GM12878 (cell line): ENCODE measurements around the gene NEMF. TPM values are rescaled to one million over a fixed set of nuclear protein-coding genes. Genes with fewer than 3 reads are reported as not detected.

Experiments
- ATAC-seq: fragments of 200-7000 bp; cut with Tn5 transposase; 3 replicates; pipeline ENCODE4 v1.9.1; 2020; ENCODE audit warnings: mild to moderate bottlenecking, moderate library complexity
- BruUV-seq: library from RNA; stranded (reverse); fragments of 400-500 nt; replicated peaks from 2 replicates; lab custom pipeline; 2021; lab: Mats Ljungman, UMichigan
- CTCF ChIA-PET: fragments of 300-600 bp; sonication (Branson Sonifier 250); formaldehyde crosslinking; extraction: SDS; loops from one replicate; lab custom pipeline; 2021; ENCODE audit warnings: inconsistent platforms; lab: Yijun Ruan, JAX
- POLR2A ChIA-PET: fragments of 350-600 bp; formaldehyde crosslinking; extraction: SDS; loops from one replicate; lab custom pipeline; 2021; ENCODE audit warnings: inconsistent platforms; lab: Charles Lee
- RAD21 ChIA-PET: fragments of 300-600 bp; sonication (Branson Sonifier 250); formaldehyde crosslinking; loops from one replicate; lab custom pipeline; 2023; ENCODE audit warnings: antibody characterized with exemption; ENCODE audit not compliant: unreplicated experiment; lab: Charles Lee
- SMC1A ChIA-PET: fragments of 300-600 bp; sonication (Branson Sonifier 250); formaldehyde crosslinking; loops from one replicate; lab custom pipeline; 2023; ENCODE audit not compliant: unreplicated experiment, uncharacterized antibody; lab: Charles Lee
- DNase-seq: peaks from one replicate; pipeline ENCODE4 v3.0.0-alpha.2; 2011; ENCODE audit warnings: low read depth, low spot score
- FAIRE-seq: peaks from 3 replicates; lab custom pipeline; 2011; peaks lifted over from hg19 to GRCh38; lab: Jason Lieb, UNC
- H2AFZ ChIP-seq: 2 replicates; pipeline ENCODE4 v1.6.0; 2011; ENCODE audit warnings: low read depth, low read length, control low read depth; ENCODE audit not compliant: control insufficient read depth
- H3K27ac ChIP-seq: 2 replicates; pipeline ENCODE4 v1.5.1; 2011; ENCODE audit warnings: control low read depth; ENCODE audit not compliant: control insufficient read depth, insufficient read depth
- H3K27me3 ChIP-seq, 2 experiments: replicated peaks in 1 of 2; 2 replicates each; pipeline versions ENCODE4 v1.6.0 to v1.6.1; 2011; ENCODE audit warnings: low read length in 1 of 2; ENCODE audit not compliant: control insufficient read depth in 2 of 2, insufficient read depth in 2 of 2
- H3K36me3 ChIP-seq, 2 experiments: 2 replicates each; pipeline ENCODE4 v1.5.1; 2011; ENCODE audit warnings: low read length in 1 of 2; ENCODE audit not compliant: control insufficient read depth in 2 of 2, insufficient read depth in 2 of 2
- H3K4me1 ChIP-seq: 2 replicates; pipeline ENCODE4 v1.6.1; 2011; ENCODE audit warnings: mild to moderate bottlenecking, low read length, moderate library complexity, mixed read lengths; ENCODE audit not compliant: control insufficient read depth, insufficient read depth
- H3K4me2 ChIP-seq: 2 replicates; pipeline ENCODE4 v1.6.0; 2011; ENCODE audit warnings: control low read depth; ENCODE audit not compliant: control insufficient read depth, insufficient read depth
- H3K4me3 ChIP-seq: fragments of 200-600 bp; sonication (generic); 2 replicates; pipeline ENCODE4 v1.5.1; 2016
- H3K79me2 ChIP-seq: 2 replicates; pipeline ENCODE4 v1.6.0; 2011; ENCODE audit warnings: low read length; ENCODE audit not compliant: control insufficient read depth, insufficient read depth
- H3K9ac ChIP-seq: 2 replicates; pipeline ENCODE4 v1.8.0; 2011; ENCODE audit warnings: low read length, control low read depth, mixed read lengths; ENCODE audit not compliant: control insufficient read depth, insufficient read depth
- H3K9me3 ChIP-seq: replicated peaks from 3 replicates; pipeline ENCODE4 v1.5.1; 2011; ENCODE audit warnings: mild to moderate bottlenecking, low read length; ENCODE audit not compliant: control insufficient read depth, insufficient read depth
- H4K20me1 ChIP-seq: 2 replicates; pipeline ENCODE4 v1.6.0; 2011; ENCODE audit not compliant: control insufficient read depth, insufficient read depth
- NR2C1 ChIP-seq: fragments of 450-650 bp; IDR thresholded peaks from 2 replicates; pipeline ENCODE4 v1.6.1; 2017; ENCODE audit warnings: antibody characterized with exemption, mild to moderate bottlenecking, moderate library complexity
- NRF1 ChIP-seq: conservative IDR thresholded peaks from 2 replicates; pipeline ENCODE4 v1.6.1; 2011; ENCODE audit warnings: mild to moderate bottlenecking, low read depth, low read length, improper control_type of control experiment
- POLR2A ChIP-seq: IDR thresholded peaks from 2 replicates; pipeline ENCODE4 v1.6.1; 2011; ENCODE audit warnings: low read depth, mild to moderate bottlenecking, low read length
- ZNF274 ChIP-seq: IDR thresholded peaks from one replicate; pipeline ENCODE4 v1.8.0; 2011; ENCODE audit not compliant: insufficient read length, insufficient read depth
- whole genome bisulfite sequencing: methylation state at CpG from one replicate; pipeline ENCODE4 v1.1.6; 2016; ENCODE audit warnings: low lambda C conversion rate; ENCODE audit not compliant: insufficient replicate concordance, insufficient coverage; ENCODE audit errors: missing lambda C conversion rate; 5-methylcytosine and 5-hydroxymethylcytosine counted together
- in situ Hi-C: fragments of 300-500 bp; cut with MboI; formaldehyde crosslinking; loops from 9 replicates; pipeline ENCODE4 v1.14.3; 2018; ENCODE audit warnings: mixed read lengths
- intact Hi-C: fragments of 100-400 bp; cut with micrococcal nuclease; formaldehyde crosslinking; loops from one replicate; pipeline ENCODE4 v1.14.2; 2022; ENCODE audit not compliant: unreplicated experiment
- polyA plus RNA-seq, 11 experiments: library from polyadenylated mRNA; depleted of rRNA in 4 of 11; unstranded in 6 of 11; stranded (reverse) in 5 of 11; fragments of >200 nt; fragmentation: Nextera tagmentation in 4 of 11; fragmentation: Illumina TruSeq in 1 of 11; extraction: Ambion mirVana in 4 of 11; extraction: Trizol in 1 of 11; gene quantifications; 1 replicate in 1 of 11; 2 replicates in 10 of 11; pipeline versions ENCODE4 v1.2.1 to v1.2.3, GENCODE V29; 2011 to 2016; ENCODE audit warnings: inconsistent platforms in 2 of 11, missing spikeins in 2 of 11, low read depth in 1 of 11
- total RNA-seq, 4 experiments: library from RNA; depleted of rRNA in 3 of 4; stranded (reverse); fragments of >200 nt in 3 of 4; fragmentation: Illumina TruSeq in 1 of 4; extraction: Trizol in 1 of 4; gene quantifications; 2 replicates each; pipeline versions ENCODE4 v1.2.1 to v1.2.3, GENCODE V29; 2013 to 2021

NEMF gene
- total and polyA plus RNA-seq, 10 of the 15 experiments (the other 5 are each of a cell fraction or from before 2014, with no cell fraction given) = 31.5 to 80.1 (median 61.1) TPM

GRCh38 chr14:49853158-49853477, 530 bp upstream of the NEMF start:
- Histone ChIP-seq H3K27ac (peak overlapping the region; percentile 88), H3K9ac (peak overlapping the region; percentile 81), H3K4me3 (peak overlapping the region; percentile 97), H4K20me1 (no peaks in the 10 kb centered on the region), H3K9me3 (no peaks in the 10 kb centered on the region), H3K4me2 (peak overlapping the region; percentile 96), H3K4me1 (peaks cover 3% of the 10 kb centered on the region; the same call in 1 of the 2 replicates), H3K79me2 (peaks cover 35% of the 10 kb centered on the region), H3K36me3 (peaks cover 0 to 5% of the 10 kb centered on the region in 2 experiments; a peak in 1 of 4 replicates), H2AFZ (peak overlapping the region; percentile 98), H3K27me3 (no peaks in the 10 kb centered on the region)
- FAIRE-seq = no peak
- peak; percentile 29 for ATAC-seq
- ChIA-PET SMC1A (interaction anchor here (1.0 to 4.9 kb wide), 21 partner anchors 12 to 679 kb away, joined by 3 to 91 read pairs (median 5); partner anchors contain the start of gene RPS29), POLR2A (interaction anchor here (0.7 to 4.4 kb wide), 11 partner anchors 9 to 458 kb away, joined by 3 to 54 read pairs (median 4); partner anchors contain the start of genes KLHDC2, L2HGDH and VCPKMT), CTCF (interaction anchor here (0.6 to 10.5 kb wide), 38 partner anchors 12 to 798 kb away, joined by 3 to 196 read pairs (median 4); partner anchors contain the start of genes DNAAF2, MGAT2 and VCPKMT), RAD21 (interaction anchor here (1.0 to 4.4 kb wide), 15 partner anchors 9 to 391 kb away, joined by 3 to 55 read pairs (median 9); partner anchors contain the start of genes DNAAF2 and KLHDC2)
- intact Hi-C loops = loop anchor here (2.0 kb wide), 2 partner anchors 218 to 680 kb away; partner anchors contain the start of genes DNAAF2 and MAP4K5
- in situ Hi-C loops = loop anchor here (5.0 kb wide), 1 partner anchor 679 kb away; the partner anchor contains the start of gene MAP4K5
- no peak for DNase-seq
- 1% methylated on average over 14 of the region's 14 CpGs for WGBS
- TF ChIP-seq POLR2A = no peak
- BruUV-seq = no TSS peak

DNA sequence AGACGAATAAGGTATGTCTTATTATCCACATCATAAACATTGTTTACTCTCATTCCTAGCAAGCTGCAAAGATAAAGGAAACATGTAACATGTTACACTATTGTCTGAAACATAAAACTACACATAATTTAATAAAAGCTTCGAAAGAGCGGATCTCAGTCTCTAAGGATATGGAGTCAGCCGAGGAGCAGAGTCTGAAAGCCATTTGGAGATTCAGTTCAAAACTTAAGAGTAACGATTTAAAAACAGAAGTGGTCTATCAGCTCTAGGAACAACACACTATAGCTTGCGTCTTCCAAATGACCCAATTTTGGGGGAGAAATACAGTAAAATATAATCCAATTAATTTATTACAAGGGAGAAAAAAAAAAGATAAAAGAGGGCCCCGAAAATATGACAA, 775 bp downstream of the NEMF start:
- in situ Hi-C loops = loop anchor here (5.0 kb wide), 1 partner anchor 680 kb away; the partner anchor contains the start of gene MAP4K5
- Histone ChIP-seq H3K9ac (peak overlapping the region; percentile 81), H2AFZ (no peak overlapping the region; the same call in 1 of the 2 replicates), H3K9me3 (no peaks in the 10 kb centered on the region), H3K27ac (peak overlapping the region; percentile 88), H3K4me2 (peak overlapping the region; percentile 96), H3K4me3 (peak overlapping the region; percentile 97), H3K79me2 (peaks cover 35% of the 10 kb centered on the region), H3K36me3 (peaks cover 0 to 5% of the 10 kb centered on the region in 2 experiments; a peak in 1 of 4 replicates), H4K20me1 (no peaks in the 10 kb centered on the region), H3K4me1 (no peaks in the 10 kb centered on the region), H3K27me3 (no peaks in the 10 kb centered on the region)
- ChIA-PET SMC1A (interaction anchor here (0.5 to 4.9 kb wide), 33 partner anchors 12 to 1007 kb away, joined by 3 to 91 read pairs (median 4); partner anchors contain the start of genes KLHDC2, LRR1 and RPS29), CTCF (interaction anchor here (0.7 to 10.5 kb wide), 40 partner anchors 9 to 1009 kb away, joined by 3 to 196 read pairs (median 5); partner anchors contain the start of genes CDKL1, DNAAF2 and RPL36AL), POLR2A (interaction anchor here (0.6 to 4.4 kb wide), 18 partner anchors 9 to 460 kb away, joined by 3 to 54 read pairs (median 4); partner anchors contain the start of genes DNAAF2, L2HGDH, MGAT2 and RPL36AL), RAD21 (interaction anchor here (0.6 to 4.4 kb wide), 21 partner anchors 9 to 886 kb away, joined by 3 to 55 read pairs (median 7); partner anchors contain the start of genes ARF6, DNAAF2, KLHDC2 and SOS2)
- DNase-seq (no peak), FAIRE-seq (no peak), ATAC-seq (no peak)
- BruUV-seq = no TSS peak
- WGBS = 1% methylated on average over 7 of the region's 7 CpGs
- TF ChIP-seq NRF1 = no peak
- TF ChIP-seq NR2C1 = no peak
- TF ChIP-seq ZNF274 = no peak
- intact Hi-C loops = loop anchor here (2.0 kb wide), 2 partner anchors 217 to 681 kb away; partner anchors contain the start of genes DNAAF2 and MAP4K5
